Measurements from ENCODE around the gene ZNF154.

GRCh38 chr19:57720878-57721277 lies 11.9 kb upstream of the ZNF154 start:
- no peak for TF ChIP-seq CTCF (IDR thresholded peaks at IDR 0.05)
- TF ChIP-seq ZFX (IDR thresholded peaks at IDR 0.05; ENCODE audit: borderline replicate concordance), result no peak

Data from 22Rv1 (cell line).